Measurements from ENCODE around the gene SVIL. TPM values are rescaled to one million over a fixed set of nuclear protein-coding genes. Genes with fewer than 3 reads are reported as not detected.
A peak's percentile ranks its signal among the peaks of the same experiment; 100 is the strongest.

Gene SVIL
- total and polyA plus RNA-seq, 7 donors = 70.6 to 1,728 (median 792) TPM

DNA sequence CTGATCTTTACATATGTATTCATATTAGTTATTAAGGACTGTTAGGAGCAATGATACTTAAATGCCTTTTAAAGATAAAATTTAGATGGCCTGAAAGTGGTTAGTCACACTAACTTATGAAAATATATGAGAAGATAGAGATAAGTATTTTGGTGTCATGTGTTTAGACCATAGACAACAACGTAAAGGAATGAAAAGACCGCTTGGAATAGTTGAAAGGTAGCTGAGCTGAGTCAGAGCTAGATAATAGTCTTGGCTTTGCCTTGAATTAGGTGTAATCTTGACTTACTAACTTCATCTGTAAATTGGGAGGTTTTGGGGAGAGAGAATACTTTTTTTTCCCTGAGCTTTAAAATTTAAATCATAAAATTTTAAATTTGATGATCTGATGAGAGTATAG is 218.9 kb downstream of the SVIL start:
- Histone ChIP-seq H3K9me3 (no peaks in the 10 kb centered on the region), H3K27me3 (ENCODE audit: insufficient read depth in 3 of 3, low read length in 2 of 3) (no peaks in the 10 kb centered on the region), H3K36me3 (ENCODE audit: insufficient read depth in 1 of 2, low read depth in 1 of 2) (peaks cover 9 to 40% of the 10 kb centered on the region in 2 donors), H3K27ac (no peak overlapping the region), H3K4me3 (no peak overlapping the region), H3K4me1 (peaks cover 71% of the 10 kb centered on the region)
- intact Hi-C loops (cut with DNase I) = no loop called here
- ATAC-seq (no peak), DNase-seq (no peak)
- 65 to 84% (median 75%) methylated on average over 2 of the region's 2 CpGs for WGBS, 3 donors
- TF ChIP-seq CTCF (IDR thresholded peaks at IDR 0.05) = no peak

GRCh38 chr10:29414501-29414900 is 220.3 kb downstream of the SVIL start:
- H3K27me3 ChIP-seq (ENCODE audit: insufficient read depth in 3 of 3, low read length in 2 of 3) = no peaks in the 10 kb centered on the region
- no peak overlapping the region for H3K27ac ChIP-seq
- TF ChIP-seq CTCF (IDR thresholded peaks at IDR 0.05) = no peak
- H3K9me3 ChIP-seq = no peaks in the 10 kb centered on the region
- 41 to 70% (median 52%) methylated on average over 1 of the region's 1 CpG for whole genome bisulfite sequencing, 3 donors
- H3K4me3 ChIP-seq = no peak overlapping the region
- H3K36me3 ChIP-seq (ENCODE audit: insufficient read depth in 1 of 2, low read depth in 1 of 2) = peaks cover 4 to 30% of the 10 kb centered on the region in 2 donors
- ATAC-seq = no peak
- H3K4me1 ChIP-seq = peaks cover 66% of the 10 kb centered on the region
- DNase-seq = no peak
- intact Hi-C loops (cut with DNase I) = no loop called here

- no peak overlapping the region for H3K4me3 ChIP-seq
- DNase-seq (no peak), ATAC-seq (no peak)
- no peaks in the 10 kb centered on the region for H3K9me3 ChIP-seq
- peaks cover 0 to 11% of the 10 kb centered on the region in 2 donors for H3K36me3 ChIP-seq (ENCODE audit: insufficient read depth in 1 of 2, low read depth in 1 of 2)
- intact Hi-C loops (cut with DNase I) = no loop called here
- peaks cover 62% of the 10 kb centered on the region for H3K4me1 ChIP-seq
- H3K27me3 ChIP-seq (ENCODE audit: insufficient read depth in 3 of 3, low read length in 2 of 3) = no peaks in the 10 kb centered on the region
- no peak for TF ChIP-seq CTCF (IDR thresholded peaks at IDR 0.05)
- H3K27ac ChIP-seq = peak overlapping the region; percentile 21
- WGBS, 3 donors = 83 to 85% (median 83%) methylated on average over 3 of the region's 3 CpGs
Observed at GRCh38 chr10:29412485-29412884, 222.3 kb downstream of the SVIL start.

- intact Hi-C loops (cut with DNase I) = no loop called here
- Histone ChIP-seq H3K4me1 (peaks cover 56% of the 10 kb centered on the region), H3K27ac (peak overlapping the region; percentile 21), H3K4me3 (no peak overlapping the region), H3K27me3 (ENCODE audit: insufficient read depth in 3 of 3, low read length in 2 of 3) (no peaks in the 10 kb centered on the region), H3K36me3 (ENCODE audit: insufficient read depth in 1 of 2, low read depth in 1 of 2) (peaks cover 0 to 10% of the 10 kb centered on the region in 2 donors), H3K9me3 (no peaks in the 10 kb centered on the region)
- no peak for ATAC-seq
- 85 to 93% (median 87%) methylated on average over 10 of the region's 10 CpGs for WGBS, 3 donors
- no peak for TF ChIP-seq CTCF (IDR thresholded peaks at IDR 0.05)
- no peak for DNase-seq
Observed at GRCh38 chr10:29411666-29412315, 223.0 kb downstream of the SVIL start.

All from psoas muscle (tissue), 8 donors.